NCI-H345 (cell line): ENCODE results near the gene PDZK1.
"Not testable (repeated sequence)": the region's sequence is repeated elsewhere in the genome, so short reads cannot be mapped to it uniquely, and the experiment has no call there.

Source experiments
- DNase-seq: peaks from one replicate; lab custom pipeline; 2025; lab: John Stamatoyannopoulos, UW

The PDZK1 gene

GRCh38 chr1:145707183-145707867 lies at the start of gene PDZK1:
Gene PDZK1, minus strand, starts transcription at chr1:145707368. Its CDS starts 19,347 bp downstream, at chr1:145688021.
- no peak for DNase-seq

GRCh38 chr1:145751491-145752037 lies 44.4 kb upstream of the PDZK1 start:
- no peak for DNase-seq

GRCh38 chr1:145750426-145750825 lies 43.3 kb upstream of the PDZK1 start:
- no peak for DNase-seq

GRCh38 chr1:145747398-145748247 lies 40.5 kb upstream of the PDZK1 start:
- DNase-seq: no peak

- DNase-seq: no peak
Observed at GRCh38 chr1:145740269-145740668, 33.1 kb upstream of the PDZK1 start.

- DNase-seq: no peak
Observed at GRCh38 chr1:145736191-145736590, 29.0 kb upstream of the PDZK1 start.

GRCh38 chr1:145730900-145731299 lies 23.7 kb upstream of the PDZK1 start:
- DNase-seq: peak; percentile 9

GRCh38 chr1:145730467-145730866 lies 23.3 kb upstream of the PDZK1 start:
- DNase-seq: no peak

GRCh38 chr1:145729666-145730436 lies 22.7 kb upstream of the PDZK1 start:
- no peak for DNase-seq

- no peak for DNase-seq
Observed at GRCh38 chr1:145729196-145729595, 22.0 kb upstream of the PDZK1 start.

- not testable (repeated sequence) for DNase-seq
Observed at GRCh38 chr1:145726193-145726592, 19.0 kb upstream of the PDZK1 start.

- DNase-seq: peak; percentile 80
Observed at GRCh38 chr1:145720878-145721671, 13.9 kb upstream of the PDZK1 start.

- no peak for DNase-seq
Observed at GRCh38 chr1:145720556-145720877, 13.3 kb upstream of the PDZK1 start.

- DNase-seq: no peak
Observed at GRCh38 chr1:145719230-145720079, 12.3 kb upstream of the PDZK1 start, which contains the start of gene CD160. Gene CD160, plus strand, starts transcription at chr1:145719499. Its CDS starts 8,829 bp downstream, at chr1:145728328.

GRCh38 chr1:145718465-145718864 lies 11.3 kb upstream of the PDZK1 start:
- DNase-seq: not testable (repeated sequence)

GRCh38 chr1:145717833-145718232 lies 10.7 kb upstream of the PDZK1 start:
- no peak for DNase-seq

GRCh38 chr1:145716641-145717345 lies 9.6 kb upstream of the PDZK1 start:
- DNase-seq: no peak

- no peak for DNase-seq
Observed at GRCh38 chr1:145714524-145715111, 7.5 kb upstream of the PDZK1 start.

GRCh38 chr1:145711213-145711651 lies 4.1 kb upstream of the PDZK1 start:
- DNase-seq: no peak
